KBM-7 (cell line): ENCODE data around the gene WDR62.
"Not testable (repeated sequence)": the region's sequence is repeated elsewhere in the genome, so short reads cannot be mapped to it uniquely, and the experiment has no call there.

Source experiments
- DNase-seq: peaks from one replicate; pipeline ENCODE4 v3.0.0-alpha.2; 2015
- in situ Hi-C: fragments of 300-500 bp; cut with MboI; formaldehyde crosslinking; loops from 2 replicates; pipeline ENCODE4 v1.14.3; 2020; ENCODE audit warnings: low sequenced_read_pairs, low pct_unique_long_range_greater_than_20kb, mixed read lengths

Gene WDR62

GRCh38 chr19:36128392-36128736 is 73.7 kb downstream of the WDR62 start:
- in situ Hi-C loops, result no loop called here
- DNase-seq, result no peak

- not testable (repeated sequence) for DNase-seq
Observed at GRCh38 chr19:36131221-36131620, 76.5 kb downstream of the WDR62 start.

GRCh38 chr19:36134867-36135266 is 80.2 kb downstream of the WDR62 start:
- DNase-seq, in situ Hi-C loops: not testable (repeated sequence)

More at GRCh38 chr19:36131221-36131620, 76.5 kb downstream of the WDR62 start:
- in situ Hi-C loops, result not testable (repeated sequence)

- no peak for DNase-seq
- in situ Hi-C loops, result no loop called here
Observed at GRCh38 chr19:36136964-36137686, 82.4 kb downstream of the WDR62 start.

- DNase-seq, result no peak
- in situ Hi-C loops, result no loop called here
Observed at GRCh38 chr19:36139120-36139472, 84.4 kb downstream of the WDR62 start.

GRCh38 chr19:36139473-36140303 is 85.0 kb downstream of the WDR62 start, which contains the start of gene CAPNS1:
Gene CAPNS1, plus strand, starts transcription at chr19:36140066. Its CDS starts 946 bp downstream, at chr19:36141012.
- in situ Hi-C loops, result no loop called here
- DNase-seq, result peak; percentile 93

GRCh38 chr19:36140304-36141038 is 85.8 kb downstream of the WDR62 start:
- in situ Hi-C loops, result no loop called here
- peak; percentile 50 for DNase-seq

GRCh38 chr19:36141039-36141927 is 86.6 kb downstream of the WDR62 start:
- in situ Hi-C loops, result no loop called here
- peak; percentile 89 for DNase-seq

GRCh38 chr19:36142046-36142445 is 87.3 kb downstream of the WDR62 start:
- in situ Hi-C loops, result no loop called here
- DNase-seq, result no peak

- DNase-seq, result no peak
- in situ Hi-C loops, result no loop called here
Observed at GRCh38 chr19:36142496-36142895, 87.8 kb downstream of the WDR62 start.

- in situ Hi-C loops, result no loop called here
Observed at GRCh38 chr19:36144624-36145023, 89.9 kb downstream of the WDR62 start.

GRCh38 chr19:36149673-36150406 is 95.1 kb downstream of the WDR62 start:
- in situ Hi-C loops, result no loop called here

More at GRCh38 chr19:36144624-36145023, 89.9 kb downstream of the WDR62 start:
- DNase-seq, result no peak

GRCh38 chr19:36150586-36150985 is 95.9 kb downstream of the WDR62 start:
- in situ Hi-C loops, result no loop called here

More at GRCh38 chr19:36149673-36150406, 95.1 kb downstream of the WDR62 start:
- DNase-seq, result no peak

GRCh38 chr19:36151144-36152018 is 96.7 kb downstream of the WDR62 start:
- in situ Hi-C loops, result no loop called here
- no peak for DNase-seq

More at GRCh38 chr19:36150586-36150985, 95.9 kb downstream of the WDR62 start:
- no peak for DNase-seq

- DNase-seq, result no peak
- in situ Hi-C loops, result no loop called here
Observed at GRCh38 chr19:36152019-36152351, 97.3 kb downstream of the WDR62 start.

- DNase-seq, result no peak
- in situ Hi-C loops, result no loop called here
Observed at GRCh38 chr19:36152352-36153091, 97.8 kb downstream of the WDR62 start, which contains the start of gene COX7A1. Gene COX7A1, minus strand, starts transcription at chr19:36152447. Its CDS starts 40 bp downstream, at chr19:36152407.
